ENCODE results near the gene PSPH.
A peak's percentile ranks its signal among the peaks of the same experiment; 100 is the strongest.
"Not testable (repeated sequence)": the region's sequence is repeated elsewhere in the genome, so short reads cannot be mapped to it uniquely, and the experiment has no call there.

The PSPH gene

DNA sequence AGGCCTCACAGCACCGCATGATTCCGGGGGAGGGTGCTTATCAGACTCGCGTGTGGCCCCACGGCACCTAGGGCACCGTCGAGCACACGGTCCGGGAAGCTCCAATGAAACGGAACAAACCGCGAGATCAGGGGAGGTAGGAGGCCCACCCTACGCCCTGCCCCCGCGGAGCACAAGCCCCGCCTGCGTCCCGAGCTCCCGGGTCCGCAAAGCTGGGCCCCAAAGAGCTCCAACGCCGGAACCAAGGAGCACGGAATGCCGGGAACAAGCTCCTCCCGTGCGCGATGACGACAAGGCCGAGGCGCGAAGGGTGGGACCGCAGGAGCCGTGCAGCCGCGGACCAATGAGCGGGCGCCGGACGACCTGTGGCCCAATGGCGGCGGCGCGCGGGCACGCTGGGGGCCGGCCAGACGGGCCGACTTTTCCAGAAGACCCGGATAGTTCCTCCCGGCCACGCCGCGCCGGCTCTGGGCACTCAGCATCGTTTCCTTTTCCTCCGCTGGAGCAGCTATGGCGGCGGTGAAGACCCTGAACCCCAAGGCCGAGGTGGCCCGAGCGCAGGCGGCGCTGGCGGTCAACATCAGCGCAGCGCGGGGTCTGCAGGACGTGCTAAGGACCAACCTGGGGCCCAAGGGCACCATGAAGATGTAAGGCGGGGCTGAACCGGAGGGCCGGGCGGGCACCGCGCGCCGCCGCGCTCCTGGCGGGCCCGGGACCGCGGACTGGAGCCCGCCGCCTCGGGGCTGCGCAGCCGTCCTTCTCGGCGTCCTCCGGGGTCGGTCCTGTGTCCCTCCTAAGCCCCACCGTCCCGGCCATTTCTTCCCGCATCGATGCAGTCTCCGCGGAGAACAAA is at the start of gene PSPH, which contains the start of gene CCT6A:
PSPH (minus strand) TSS at position 106 of the 853 bp plus-strand sequence. CDS start 30,232 bp downstream, outside the sequence.
CCT6A (plus strand) TSS at position 427 of the 853 bp plus-strand sequence; CDS start at position 511, 84 bp downstream.
- peak; percentile 79 to 81 (median 80) for DNase-seq

DNA sequence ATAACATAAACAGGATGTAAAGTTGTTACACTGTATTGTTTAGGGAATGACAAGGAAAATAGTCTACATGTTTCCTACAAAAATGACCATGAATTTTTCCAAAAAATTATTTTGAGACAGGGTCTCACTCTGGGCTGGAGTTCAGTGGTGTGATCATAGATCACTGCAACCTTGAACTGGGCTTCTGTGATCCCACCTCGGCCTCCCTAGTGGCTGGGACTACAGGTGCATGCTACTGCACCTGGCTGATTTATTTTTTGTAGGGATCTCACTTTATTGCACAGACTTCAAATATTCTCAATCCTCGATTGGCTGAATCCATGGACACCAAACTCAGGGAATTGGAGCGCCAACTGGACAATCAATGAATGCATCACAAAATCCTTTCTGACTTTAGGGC is 48.4 kb upstream of the PSPH start:
- DNase-seq: no peak

DNA sequence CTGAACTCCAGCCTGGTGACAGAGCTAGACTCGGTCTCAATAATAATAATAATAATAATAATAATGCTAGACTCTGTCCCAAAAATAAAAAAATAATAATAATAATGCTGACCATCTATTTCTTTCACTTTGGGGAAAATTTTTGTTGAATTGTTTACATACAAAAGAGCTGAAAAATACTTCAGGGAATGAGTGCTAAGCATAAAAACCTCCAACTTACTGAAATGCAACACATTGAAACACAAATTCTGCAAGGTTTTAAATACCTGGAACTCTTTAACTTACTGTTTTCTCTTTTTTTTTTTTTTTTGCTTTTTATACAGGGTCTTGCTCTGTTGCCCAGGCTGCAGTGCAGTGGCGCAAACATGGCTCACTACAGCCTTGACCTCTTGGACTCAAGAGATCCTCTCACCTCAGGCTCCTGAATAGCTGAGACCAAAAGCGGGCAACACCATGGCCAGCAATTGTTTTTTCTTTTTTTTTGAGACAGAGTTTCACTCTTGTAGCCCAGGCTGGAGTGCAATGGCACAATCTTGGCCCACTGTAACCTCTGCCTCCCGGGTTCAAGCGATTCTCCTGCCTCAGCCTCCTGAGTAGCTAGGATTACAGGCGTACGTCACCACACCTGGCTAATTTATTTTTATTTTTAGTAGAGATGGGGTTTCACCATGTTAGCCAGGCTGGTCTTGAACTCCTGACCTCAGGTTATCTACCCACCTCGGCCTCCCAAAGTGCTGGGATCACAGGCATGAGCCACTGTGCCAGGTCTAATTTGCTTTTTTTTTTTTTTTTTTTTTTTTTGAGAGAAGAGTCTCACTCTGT is 47.2 kb upstream of the PSPH start:
- DNase-seq: not testable (repeated sequence)

DNA sequence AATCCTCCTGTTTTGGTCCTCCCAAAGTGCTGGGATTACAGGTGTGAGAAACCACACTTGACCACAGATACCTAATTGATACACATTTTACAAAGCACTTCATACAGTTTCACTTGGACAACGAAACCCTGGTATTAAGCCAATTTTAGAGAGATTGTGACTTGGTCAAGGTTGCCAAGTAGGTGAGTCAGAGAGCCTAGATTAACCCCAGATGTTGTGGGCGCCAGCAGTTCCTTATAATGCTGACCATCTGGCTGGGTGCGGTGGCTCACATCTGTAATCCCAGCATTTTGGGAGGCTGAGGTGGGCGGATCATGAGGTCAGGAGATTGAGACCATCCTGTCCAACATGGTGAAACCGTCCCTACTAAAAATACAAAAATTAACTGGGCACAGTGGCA is 46.5 kb upstream of the PSPH start:
- no peak for DNase-seq

DNA sequence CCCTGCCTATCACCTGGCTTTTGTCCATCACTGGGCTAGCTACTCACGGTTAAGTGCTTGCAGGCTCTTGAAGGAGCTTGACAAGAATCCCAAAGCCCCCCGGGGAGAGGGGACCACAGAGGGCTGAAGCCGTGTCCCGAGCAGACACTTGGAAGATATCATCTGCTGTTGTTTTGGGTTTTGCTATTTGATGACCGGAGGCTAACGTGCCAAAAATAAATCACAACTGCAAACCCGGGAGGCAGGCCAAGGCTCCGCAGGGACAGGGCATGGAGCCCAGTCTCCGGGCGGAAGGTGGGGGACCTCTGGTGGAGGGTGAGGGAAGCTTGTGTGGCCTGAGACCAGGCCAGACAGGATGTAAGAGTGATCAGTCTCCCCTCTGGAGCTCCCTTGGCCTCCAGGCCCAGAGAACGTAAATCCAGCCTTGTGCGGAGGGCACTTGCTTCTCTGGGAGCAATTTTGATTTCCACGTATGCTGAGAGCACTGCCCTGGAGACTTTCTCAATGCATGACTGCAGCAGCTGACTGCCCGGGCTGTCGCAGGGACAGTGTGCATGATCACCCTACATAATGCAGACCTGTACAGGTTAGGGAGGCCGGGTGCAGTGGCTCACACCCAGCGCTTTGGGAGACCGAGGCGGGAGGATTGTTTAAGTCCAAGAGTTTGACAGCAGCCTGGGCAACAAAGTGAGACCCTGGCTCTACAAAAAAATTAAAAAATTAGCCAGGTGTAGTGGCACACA is 41.7 kb upstream of the PSPH start, which contains the start of gene PHKG1:
PHKG1 (minus strand) TSS at position 164 of the 743 bp plus-strand sequence. CDS start 4,011 bp downstream, outside the sequence.
- no peak for DNase-seq

DNA sequence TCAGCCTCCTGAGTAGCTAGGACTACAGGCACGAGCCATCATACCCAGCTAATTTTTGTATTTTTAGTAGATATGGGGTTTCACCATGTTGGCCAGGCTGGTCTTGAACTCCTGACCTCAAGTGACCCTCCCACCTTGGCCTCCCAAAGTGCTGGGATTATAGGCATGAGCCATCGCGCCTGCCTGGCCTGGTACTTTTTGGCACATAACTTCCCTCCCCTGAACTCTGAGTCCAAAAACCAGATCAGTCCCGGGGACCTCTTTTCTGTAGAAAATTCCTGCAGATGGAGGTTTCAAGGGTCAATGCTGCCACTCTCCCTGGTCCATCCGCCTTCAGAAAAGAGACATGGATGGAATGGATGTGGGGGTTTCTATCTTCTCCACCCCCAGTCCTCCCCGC is 41.1 kb upstream of the PSPH start:
- not testable (repeated sequence) for DNase-seq

DNA sequence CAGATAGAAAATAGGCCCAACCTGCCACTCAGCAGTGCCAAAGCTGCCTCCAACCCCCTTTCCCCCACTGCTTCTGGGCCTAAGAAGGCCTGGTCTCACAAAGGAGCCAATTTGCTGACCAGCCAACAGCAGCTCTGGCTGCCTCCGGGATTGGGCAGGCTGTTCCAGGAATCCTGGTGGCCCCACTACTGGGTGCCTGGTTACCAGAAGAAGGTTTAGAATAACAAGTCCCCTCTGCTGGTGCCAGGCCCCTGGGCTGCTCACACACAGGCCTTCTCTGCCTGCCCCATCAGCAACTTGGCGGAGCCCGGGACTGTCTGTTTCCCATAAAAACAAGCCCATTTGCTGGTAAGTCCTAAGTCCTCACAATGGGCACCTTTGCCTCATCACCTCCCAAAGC is 40.3 kb upstream of the PSPH start:
- DNase-seq: no peak

DNA sequence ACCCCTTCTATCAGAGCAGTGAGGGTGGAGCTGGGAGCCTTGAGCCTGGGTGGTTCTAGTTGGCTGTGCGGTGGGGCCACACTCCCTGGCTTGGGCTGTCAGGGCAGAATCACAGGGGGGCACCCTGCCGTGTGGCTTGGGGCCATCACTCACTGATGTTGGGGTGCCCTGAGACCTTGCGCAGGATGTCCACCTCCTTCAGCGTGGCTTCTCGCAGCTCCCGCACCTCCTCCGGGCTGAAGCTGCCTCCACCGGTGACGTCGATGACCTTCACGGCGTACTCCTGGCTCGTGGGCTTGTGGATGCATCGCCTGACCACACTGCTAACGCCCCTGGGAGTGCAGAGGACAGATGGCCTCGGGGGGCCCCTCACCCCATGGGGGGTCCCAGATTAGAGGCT is 36.2 kb upstream of the PSPH start:
- no peak for DNase-seq

DNA sequence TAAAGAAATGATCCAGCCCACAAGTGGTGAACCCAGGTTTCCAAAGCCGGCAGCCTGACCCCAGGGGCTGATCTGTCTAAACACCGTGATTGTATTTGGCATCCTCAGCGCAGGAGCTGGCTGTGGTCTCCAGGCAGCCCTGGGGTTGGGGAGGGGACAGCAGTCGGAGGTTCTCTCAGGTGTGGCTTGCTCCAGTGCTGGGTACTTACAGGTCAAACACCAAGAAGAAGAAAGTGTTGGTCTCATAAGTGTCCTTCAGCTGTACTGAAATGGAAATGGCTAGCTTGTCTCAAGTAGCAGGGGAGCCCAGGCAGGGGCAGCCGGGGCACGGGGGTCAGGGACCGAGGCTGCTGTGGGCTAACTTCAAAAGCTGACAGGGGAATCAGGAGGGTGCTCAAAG is 35.5 kb upstream of the PSPH start:
- DNase-seq: no peak

DNA sequence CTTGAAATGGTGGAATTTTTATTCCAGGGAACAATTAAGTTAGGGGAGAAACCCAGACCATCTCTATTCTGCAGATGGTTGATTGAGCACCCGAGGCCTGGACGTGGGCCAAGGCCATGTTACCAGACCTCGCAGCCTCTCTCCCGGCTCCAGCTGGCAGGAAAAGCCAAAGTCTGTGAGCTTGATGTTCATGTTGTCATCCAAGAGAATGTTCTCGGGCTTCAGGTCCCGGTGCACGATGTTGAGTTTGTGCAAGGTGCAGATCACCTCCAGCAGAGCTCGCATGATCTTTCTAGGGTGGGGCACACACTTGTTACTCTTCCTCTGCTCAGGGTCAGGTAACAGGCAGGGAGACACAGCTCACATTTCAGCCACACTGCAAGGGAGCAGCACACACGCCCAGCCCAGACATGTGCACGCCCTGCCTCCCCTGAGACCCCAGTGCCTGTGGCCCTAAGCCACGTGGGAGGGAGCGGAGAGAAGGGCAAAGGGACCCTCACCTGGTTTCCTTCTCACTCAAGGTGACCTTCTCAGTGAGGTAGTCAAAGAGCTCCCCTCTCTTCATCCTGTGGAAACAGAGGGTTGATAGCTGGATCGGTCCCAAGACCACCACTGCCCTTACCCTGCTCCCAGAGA is 32.0 kb upstream of the PSPH start:
- no peak for DNase-seq

DNA sequence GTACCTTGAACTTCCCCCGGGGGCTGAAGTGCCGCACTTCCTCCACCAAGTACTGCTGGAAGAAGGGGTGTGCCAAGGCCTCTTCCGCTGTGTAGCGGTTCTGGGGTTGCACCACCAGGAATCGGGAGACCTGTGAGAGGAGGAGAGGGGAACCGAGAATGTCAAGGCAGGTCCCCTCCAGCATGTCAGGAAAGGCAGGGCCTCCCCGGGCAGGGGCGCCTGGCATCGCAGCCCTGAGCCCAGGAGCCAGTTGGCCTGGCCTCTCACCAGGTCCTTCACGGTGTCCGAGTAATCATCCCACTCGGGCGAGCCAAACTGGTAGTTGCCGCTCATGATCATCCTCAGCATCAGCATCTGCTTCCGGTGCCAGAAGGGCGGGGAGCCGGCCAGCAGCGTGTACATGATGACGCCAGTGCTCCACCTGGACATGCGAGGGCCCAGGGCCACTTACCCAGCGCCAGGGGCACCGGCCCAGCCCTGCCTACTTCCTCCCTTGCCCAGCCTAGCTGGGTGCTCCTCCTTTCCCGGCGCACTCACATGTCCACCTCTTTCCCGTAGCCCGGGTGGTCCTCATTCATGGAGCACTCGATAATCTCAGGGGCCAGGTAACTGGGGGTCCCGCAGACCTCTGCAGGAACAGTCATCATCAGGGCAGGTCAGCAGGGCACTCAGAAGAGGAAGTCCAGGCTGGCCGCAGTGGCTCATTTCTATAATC is 30.5 kb upstream of the PSPH start:
- no peak for DNase-seq

DNA sequence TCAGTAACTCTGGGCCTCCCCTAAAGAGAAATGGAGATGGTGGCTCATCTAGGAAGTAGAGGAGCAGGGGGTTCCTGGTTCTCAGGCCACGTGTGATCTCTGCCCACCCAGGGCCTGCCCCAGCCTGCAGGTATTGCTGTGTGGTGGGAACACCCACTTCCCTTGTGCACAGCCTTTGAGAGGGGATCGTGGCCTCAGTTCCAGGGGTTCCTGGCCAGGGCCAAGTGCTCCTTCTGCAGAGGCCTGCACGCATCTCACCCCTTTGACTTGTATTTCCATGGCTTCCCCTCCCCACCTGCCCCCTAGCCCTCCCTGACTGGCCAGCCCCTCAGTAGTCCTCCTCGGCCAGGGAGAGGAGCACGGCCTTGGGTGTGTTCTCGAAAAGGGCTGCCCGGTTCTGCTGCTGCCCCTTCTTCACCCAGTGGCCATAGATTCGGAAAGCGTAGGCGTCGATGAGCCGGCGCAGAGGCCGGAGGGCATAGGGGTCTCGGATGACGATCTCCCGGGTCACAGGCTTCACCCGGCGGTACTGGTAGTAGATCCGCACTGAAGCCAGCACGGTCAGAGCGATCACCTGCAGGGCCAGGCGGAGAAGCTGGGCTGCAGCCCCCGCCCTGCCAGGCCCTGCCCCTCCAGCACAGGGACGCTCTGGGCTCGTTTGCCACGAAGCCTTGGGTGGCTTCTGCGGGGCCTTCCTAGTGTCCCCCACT is 29.6 kb upstream of the PSPH start:
- DNase-seq: not testable (repeated sequence)

DNA sequence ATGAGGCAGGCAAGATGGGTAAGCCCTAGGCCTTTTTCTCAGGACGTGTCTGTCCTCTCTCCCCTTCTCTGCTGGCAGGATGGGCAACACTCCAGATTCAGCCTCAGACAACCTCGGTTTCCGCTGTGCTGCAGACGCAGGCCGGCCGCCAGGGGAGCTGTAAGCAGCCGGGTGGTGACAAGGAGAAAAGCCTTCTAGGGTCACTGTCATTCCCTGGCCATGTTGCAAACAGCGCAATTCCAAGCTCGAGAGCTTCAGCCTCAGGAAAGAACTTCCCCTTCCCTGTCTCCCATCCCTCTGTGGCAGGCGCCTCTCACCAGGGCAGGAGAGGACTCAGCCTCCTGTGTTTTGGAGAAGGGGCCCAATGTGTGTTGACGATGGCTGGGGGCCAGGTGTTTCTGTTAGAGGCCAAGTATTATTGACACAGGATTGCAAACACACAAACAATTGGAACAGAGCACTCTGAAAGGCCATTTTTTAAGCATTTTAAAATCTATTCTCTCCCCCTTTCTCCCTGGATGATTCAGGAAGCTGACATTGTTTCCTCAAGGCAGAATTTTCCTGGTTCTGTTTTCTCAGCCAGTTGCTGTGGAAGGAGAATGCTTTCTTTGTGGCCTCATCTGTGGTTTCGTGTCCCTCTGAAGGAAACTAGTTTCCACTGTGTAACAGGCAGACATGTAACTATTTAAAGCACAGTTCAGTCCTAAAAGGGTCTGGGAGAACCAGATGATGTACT is 28.4 kb upstream of the PSPH start:
- no peak for DNase-seq

DNA sequence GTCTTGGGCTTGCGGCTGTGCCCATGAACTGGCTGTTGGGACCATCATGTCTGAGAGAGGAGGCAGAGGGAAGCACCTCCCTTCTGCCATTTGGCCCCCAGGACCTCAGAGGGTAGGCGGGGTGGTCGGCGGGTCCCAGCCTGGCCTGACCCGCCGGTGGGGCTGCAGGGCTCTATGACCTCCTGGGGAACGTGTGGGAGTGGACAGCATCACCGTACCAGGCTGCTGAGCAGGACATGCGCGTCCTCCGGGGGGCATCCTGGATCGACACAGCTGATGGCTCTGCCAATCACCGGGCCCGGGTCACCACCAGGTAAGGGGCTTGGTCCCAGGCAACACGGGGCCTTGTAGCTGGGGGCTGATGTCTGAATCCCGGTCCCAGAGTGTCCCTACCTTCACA is 27.0 kb upstream of the PSPH start:
- no peak for DNase-seq

DNA sequence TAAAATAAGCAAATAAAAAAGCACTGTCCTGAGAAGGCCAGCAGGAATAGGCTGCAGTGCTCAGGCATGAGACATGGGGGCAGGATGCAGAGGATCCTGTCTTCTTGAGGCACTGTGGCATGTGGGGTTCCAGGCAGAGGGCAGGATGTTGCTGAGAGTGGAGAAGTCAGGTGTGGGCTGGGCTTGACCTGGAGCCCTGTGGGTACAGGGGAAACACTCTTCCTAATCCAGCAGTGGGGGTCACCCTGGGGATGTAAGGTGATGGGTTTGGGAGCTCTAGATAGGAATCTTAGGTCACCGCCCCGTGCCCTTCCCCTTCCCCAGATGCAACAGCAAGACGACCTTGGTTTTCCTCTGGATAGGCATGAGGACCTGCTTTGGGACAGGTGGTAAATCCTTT is 26.4 kb upstream of the PSPH start:
- no peak for DNase-seq

DNA sequence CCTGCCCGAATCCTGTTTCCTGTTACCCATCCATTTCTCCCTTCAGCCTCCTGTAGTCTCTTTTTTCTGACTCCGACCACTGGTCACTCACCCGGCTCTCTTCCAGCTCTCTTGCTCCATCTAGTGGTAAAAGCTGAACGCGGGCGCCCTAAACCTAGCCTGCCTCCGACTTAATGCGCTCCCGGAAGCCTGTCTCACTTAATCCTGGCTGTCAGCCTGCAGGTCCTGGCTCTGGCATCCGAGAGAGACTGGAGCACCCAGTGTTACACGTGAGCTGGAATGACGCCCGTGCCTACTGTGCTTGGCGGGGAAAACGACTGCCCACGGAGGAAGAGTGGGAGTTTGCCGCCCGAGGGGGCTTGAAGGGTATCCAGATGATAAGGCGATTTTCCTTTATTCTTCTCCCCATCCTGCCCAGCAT is 23.1 kb upstream of the PSPH start:
- peak; percentile 14 to 41 (median 27) for DNase-seq

DNA sequence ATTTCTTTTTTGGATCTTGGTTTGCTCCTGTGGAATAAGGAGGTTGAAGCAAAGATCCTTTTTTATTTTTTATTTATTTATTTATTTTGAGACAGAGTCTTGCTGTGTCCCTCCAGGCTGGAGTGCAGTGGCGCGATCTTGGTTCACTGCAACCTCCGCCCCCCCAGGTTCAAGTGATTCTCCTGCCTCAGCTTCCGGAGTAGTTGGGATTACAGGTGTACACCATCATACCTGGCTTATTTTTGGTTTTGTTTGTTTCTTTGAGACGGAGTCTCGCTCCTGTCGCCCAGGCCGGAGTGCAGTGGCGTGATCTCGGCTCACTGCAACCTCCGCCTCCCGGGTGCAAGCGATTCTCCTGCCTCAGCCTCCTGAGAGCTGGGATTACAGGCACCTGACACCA is 15.1 kb upstream of the PSPH start:
- DNase-seq: not testable (repeated sequence)

DNA sequence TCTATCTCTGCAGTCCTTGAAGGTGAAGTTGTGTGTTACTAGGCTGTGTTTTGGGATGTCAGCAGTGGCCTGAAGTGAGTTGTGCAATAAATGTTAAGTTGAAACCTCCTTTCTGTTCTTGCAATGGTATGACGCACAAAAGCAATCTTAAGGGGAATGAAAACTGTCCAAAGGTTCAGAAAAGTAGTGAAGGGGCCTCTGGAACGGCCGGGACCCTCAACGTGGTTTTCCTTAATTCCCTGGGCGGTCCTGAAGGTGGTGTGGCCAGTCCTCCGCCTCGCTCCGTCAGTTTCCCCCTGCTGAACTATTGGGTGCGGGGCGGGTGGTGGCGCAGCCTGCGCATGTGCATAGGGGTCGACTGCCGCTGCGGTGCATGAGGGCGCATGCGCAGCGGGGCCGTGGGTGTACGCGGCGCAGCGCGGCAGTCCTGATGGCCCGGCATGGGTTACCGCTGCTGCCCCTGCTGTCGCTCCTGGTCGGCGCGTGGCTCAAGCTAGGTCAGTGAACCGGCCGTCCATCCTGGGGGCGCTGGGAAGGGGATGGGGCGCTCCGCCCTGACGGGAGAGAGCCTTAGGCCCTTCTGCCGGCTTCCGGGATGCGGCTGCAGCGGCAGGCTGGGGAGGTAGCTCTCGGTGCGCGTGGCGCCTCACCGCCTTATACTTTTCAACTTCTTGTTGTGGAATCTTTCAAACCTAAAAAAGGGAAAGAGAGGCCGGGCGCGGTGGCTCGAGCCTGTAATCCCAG is 12.8 kb upstream of the PSPH start, which contains the start of gene SUMF2:
SUMF2 (plus strand) TSS at position 405 of the 744 bp plus-strand sequence; CDS start at position 431, 26 bp downstream.
- DNase-seq: peak; percentile 76 to 81 (median 80)

DNA sequence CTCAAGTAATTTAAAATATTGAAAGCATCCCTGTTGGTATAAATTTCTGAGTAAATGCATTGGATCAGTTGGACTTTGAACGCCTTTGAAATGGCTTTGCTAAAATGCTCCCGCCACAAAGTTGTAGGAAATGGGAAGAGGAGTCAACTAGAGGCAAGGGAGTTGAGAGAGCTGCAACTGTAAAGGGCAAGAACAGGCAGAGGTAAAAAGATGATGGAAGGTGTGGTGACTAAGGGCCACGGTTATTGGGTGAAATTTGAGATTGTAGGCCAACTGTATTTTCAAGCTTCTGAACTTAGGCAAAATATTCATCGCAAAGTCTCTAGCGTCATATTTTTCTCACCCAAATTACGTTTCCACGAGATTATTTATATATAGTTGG is 12.2 kb upstream of the PSPH start:
- DNase-seq: no peak
